Left lung (tissue), 10 donors: Measurements from ENCODE around the gene HDAC4. TPM values are rescaled to one million over a fixed set of nuclear protein-coding genes. Genes with fewer than 3 reads are reported as not detected.

Experiments
- ATAC-seq: fragments of 200-7000 bp; cut with Tn5 transposase; one replicate; pipeline ENCODE4 v1.9.1; 2020; ENCODE audit warnings: moderate library complexity
- DNase-seq, 4 donors: peaks; one replicate each; pipeline ENCODE4 v3.0.0-alpha.2; 2013 to 2020
- H3K27ac ChIP-seq, 2 donors: fragments of 200-600 bp; sonication (generic) in 1 of 2; one replicate each; pipeline versions ENCODE4 v1.5.0 to v1.8.0; 2020 to 2021
- H3K27me3 ChIP-seq, 2 donors: fragments of 200-600 bp; sonication (generic) in 1 of 2; one replicate each; pipeline versions ENCODE4 v1.5.0 to v1.8.0; 2020 to 2021
- H3K36me3 ChIP-seq, 2 donors: fragments of 200-600 bp; sonication (generic) in 1 of 2; one replicate each; pipeline versions ENCODE4 v1.5.0 to v1.8.0; 2020 to 2021
- H3K4me1 ChIP-seq, 2 donors: fragments of 200-600 bp; one replicate each; pipeline ENCODE4 v1.8.0; 2021
- H3K4me3 ChIP-seq, 2 donors: fragments of 200-600 bp; sonication (generic) in 1 of 2; one replicate each; pipeline versions ENCODE4 v1.5.0 to v1.8.0; 2020 to 2021; ENCODE audit warnings: mild to moderate bottlenecking in 1 of 2
- H3K9me3 ChIP-seq, 2 donors: fragments of 200-600 bp; sonication (generic) in 1 of 2; one replicate each; pipeline versions ENCODE4 v1.5.0 to v1.8.0; 2020 to 2021
- CTCF ChIP-seq, 2 donors: fragments of 200-600 bp; sonication (generic) in 1 of 2; IDR thresholded peaks; one replicate each; pipeline versions ENCODE4 v1.5.0 to v1.8.0; 2021; ENCODE audit warnings: antibody characterized with exemption in 2 of 2
- intact Hi-C, 2 donors: fragments of 100-400 bp; cut with DNase I; formaldehyde crosslinking; loops; one replicate each; pipeline versions ENCODE4 v1.11.2 to v1.14.2; 2022
- polyA plus RNA-seq, 6 donors: library from polyadenylated mRNA; unstranded; fragments of 120-200 nt; gene quantifications; one replicate each; pipeline ENCODE4 v1.2.1, GENCODE V29; 2013; ENCODE audit not compliant: insufficient read length in 6 of 6
- total RNA-seq, 2 donors: library from RNA; stranded (reverse); fragmentation: NEBNext Ultra II Directional; extraction: Animal tissue kit (Norgen Biotek cat#: 25700); gene quantifications; one replicate each; pipeline ENCODE4 v1.2.1, GENCODE V29; 2021
- donor health status: DM: no; HTN: yes; CAD: no.
- donor health status: DM: no; HTN: no; CAD: no.

Gene HDAC4
- total and polyA plus RNA-seq, 8 donors: 9.9 to 36.8 (median 12.8) TPM

- H3K27me3 ChIP-seq: no peaks in the 10 kb centered on the region
- no peak overlapping the region for H3K27ac ChIP-seq
- no peak for TF ChIP-seq CTCF (IDR thresholded peaks at IDR 0.05)
- intact Hi-C loops: no loop called here
- no peaks in the 10 kb centered on the region for H3K9me3 ChIP-seq
- H3K4me1 ChIP-seq: peaks cover 0 to 23% of the 10 kb centered on the region in 2 donors
- DNase-seq (peak in 2 of 4 donors; percentile 23 to 55), ATAC-seq (no peak)
- peaks cover 0 to 31% of the 10 kb centered on the region in 2 donors for H3K36me3 ChIP-seq
- H3K4me3 ChIP-seq: no peak overlapping the region
Observed at GRCh38 chr2:239376942-239377531, 23.8 kb downstream of the HDAC4 start.

GRCh38 chr2:239376351-239376750, 24.5 kb downstream of the HDAC4 start:
- no peak for TF ChIP-seq CTCF (IDR thresholded peaks at IDR 0.05)
- intact Hi-C loops: no loop called here
- no peak for ATAC-seq

GRCh38 chr2:239375278-239376061, 25.4 kb downstream of the HDAC4 start:
- ATAC-seq (no peak), DNase-seq (peak in 1 of 4 donors; percentile 65)
- no peak for TF ChIP-seq CTCF (IDR thresholded peaks at IDR 0.05)
- Histone ChIP-seq H3K27me3 (no peaks in the 10 kb centered on the region), H3K4me3 (no peak overlapping the region), H3K9me3 (no peaks in the 10 kb centered on the region), H3K36me3 (peaks cover 0 to 31% of the 10 kb centered on the region in 2 donors), H3K27ac (no peak overlapping the region), H3K4me1 (peaks cover 0 to 9% of the 10 kb centered on the region in 2 donors)
- intact Hi-C loops: no loop called here

More at GRCh38 chr2:239376351-239376750, 24.5 kb downstream of the HDAC4 start:
- Histone ChIP-seq H3K36me3 (peaks cover 0 to 31% of the 10 kb centered on the region in 2 donors), H3K27ac (no peak overlapping the region), H3K27me3 (no peaks in the 10 kb centered on the region), H3K4me3 (no peak overlapping the region), H3K4me1 (peaks cover 0 to 16% of the 10 kb centered on the region in 2 donors), H3K9me3 (no peaks in the 10 kb centered on the region)
- DNase-seq: peak in 1 of 4 donors; percentile 68

GRCh38 chr2:239374896-239375277, 25.9 kb downstream of the HDAC4 start:
- no peaks in the 10 kb centered on the region for H3K9me3 ChIP-seq
- peak in 1 of 4 donors; percentile 41 for DNase-seq
- H3K4me1 ChIP-seq: peaks cover 0 to 15% of the 10 kb centered on the region in 2 donors
- peaks cover 0 to 31% of the 10 kb centered on the region in 2 donors for H3K36me3 ChIP-seq
- H3K27ac ChIP-seq: no peak overlapping the region
- intact Hi-C loops: no loop called here
- no peak for TF ChIP-seq CTCF (IDR thresholded peaks at IDR 0.05)
- no peak for ATAC-seq
- no peaks in the 10 kb centered on the region for H3K27me3 ChIP-seq
- no peak overlapping the region for H3K4me3 ChIP-seq

- Histone ChIP-seq H3K36me3 (peaks cover 0 to 27% of the 10 kb centered on the region in 2 donors), H3K4me1 (peaks cover 0 to 16% of the 10 kb centered on the region in 2 donors), H3K4me3 (no peak overlapping the region), H3K9me3 (no peaks in the 10 kb centered on the region), H3K27ac (no peak overlapping the region), H3K27me3 (no peaks in the 10 kb centered on the region)
- TF ChIP-seq CTCF (IDR thresholded peaks at IDR 0.05): no peak
- ATAC-seq: no peak
- no peak for DNase-seq
- intact Hi-C loops: no loop called here
Observed at GRCh38 chr2:239372835-239373234, 28.0 kb downstream of the HDAC4 start.
